LNCaP clone FGC (cell line): ENCODE measurements around the gene TFE3.

Experiments
- DNase-seq: peaks from one replicate; pipeline ENCODE4 v3.0.0-alpha.2; 2011; ENCODE audit warnings: low read depth
- H3K4me3 ChIP-seq: 2 replicates; pipeline ENCODE4 v1.5.1; 2011; ENCODE audit warnings: mild to moderate bottlenecking, low read depth, low read length, control low read depth
- CTCF ChIP-seq: IDR thresholded peaks from 2 replicates; pipeline ENCODE4 v1.5.1; 2012; ENCODE audit warnings: mild to moderate bottlenecking; ENCODE audit not compliant: control insufficient read depth, insufficient read depth; ENCODE audit errors: extremely low read depth

Gene TFE3

GRCh38 chrX:49043987-49044281 lies 777 bp upstream of the TFE3 start:
- no peak for TF ChIP-seq CTCF
- H3K4me3 ChIP-seq = peak overlapping the region; percentile 44
- DNase-seq = no peak

GRCh38 chrX:49042581-49043219 lies 457 bp downstream of the TFE3 start:
- TF ChIP-seq CTCF = no peak
- DNase-seq = no peak
- H3K4me3 ChIP-seq = peak overlapping the region; percentile 72

- no peak for DNase-seq
- H3K4me3 ChIP-seq = peak overlapping the region; percentile 72
- TF ChIP-seq CTCF = no peak
Measured at GRCh38 chrX:49041744-49042580, 1.2 kb downstream of the TFE3 start.

- DNase-seq = no peak
- TF ChIP-seq CTCF = no peak
- H3K4me3 ChIP-seq = no peak overlapping the region
Measured at GRCh38 chrX:49040376-49040955, 2.7 kb downstream of the TFE3 start.

- TF ChIP-seq CTCF = no peak
- H3K4me3 ChIP-seq = no peak overlapping the region
- no peak for DNase-seq
Measured at GRCh38 chrX:49039598-49040375, 3.4 kb downstream of the TFE3 start.

- no peak overlapping the region for H3K4me3 ChIP-seq
- no peak for TF ChIP-seq CTCF
- no peak for DNase-seq
Measured at GRCh38 chrX:49037883-49038475, 5.2 kb downstream of the TFE3 start.
